ENCODE measurements around the gene MXD4. TPM values are rescaled to one million over a fixed set of nuclear protein-coding genes. Genes with fewer than 3 reads are reported as not detected.
A peak's percentile ranks its signal among the peaks of the same experiment; 100 is the strongest.

The MXD4 gene
- total and polyA plus RNA-seq, 9 of the 15 experiments (the other 6 are each of a cell fraction or from before 2014, with no cell fraction given): 0.06 to 13.5 (median 5.9) TPM

- in situ Hi-C loops (cut with MboI): no loop called here
- peaks cover 0 to 13% of the 10 kb centered on the region in 2 experiments; a peak in 2 of 5 replicates for H3K4me1 ChIP-seq (replicated peaks in 1 of 2; ENCODE audit: control insufficient read depth in 2 of 2, insufficient read depth in 2 of 2, low read length in 2 of 2)
- H3K9me3 ChIP-seq (replicated peaks; ENCODE audit: control insufficient read depth, insufficient read depth, low read depth, low read length): no peaks in the 10 kb centered on the region
- 45% methylated on average over 10 of the region's 10 CpGs for WGBS (ENCODE audit: insufficient coverage, low coverage, missing lambda C conversion rate)
- no peaks in the 10 kb centered on the region for H3K9me1 ChIP-seq (ENCODE audit: control insufficient read depth, insufficient read depth, low read length)
- CTCF ChIA-PET (ENCODE audit: low intra/inter-chr PET ratio): no interaction called here
- no peak overlapping the region for H2AFZ ChIP-seq (ENCODE audit: low read depth, low read length)
- no peaks in the 10 kb centered on the region for H4K20me1 ChIP-seq (replicated peaks; ENCODE audit: control insufficient read depth, insufficient read depth, low read length)
- H3K36me3 ChIP-seq (ENCODE audit: control insufficient read depth, insufficient read depth, low read length): no peaks in the 10 kb centered on the region
- DNase-seq (ENCODE audit: extremely low read depth in 1 of 4, low spot score in 3 of 4): no peak
- BruUV-seq (replicated peaks): no TSS peak
- no peak for FAIRE-seq
- POLR2A ChIA-PET: interaction anchor here (0.6 to 0.7 kb wide), 2 partner anchors 34 to 108 kb away, joined by 3 read pairs; no protein-coding TSS in a partner anchor
- H3K27me3 ChIP-seq (ENCODE audit: control insufficient read depth in 2 of 2, insufficient read depth in 2 of 2, low read length in 2 of 2): no peaks in the 10 kb centered on the region
- H3K79me2 ChIP-seq (ENCODE audit: control insufficient read depth, insufficient read depth, low read length): no peaks in the 10 kb centered on the region
- ATAC-seq: peak; percentile 41
- TF ChIP-seq CTCF (IDR thresholded peaks at IDR 0.05 in 2 of 3, conservative IDR thresholded peaks at IDR 0.05 in 1 of 3; ENCODE audit: insufficient read depth in 2 of 3, low read depth in 1 of 3, low read length in 3 of 3) (peak; percentile 11 to 42 (median 37); a peak in 3 of 6 replicates), ELF1 (tag; IDR thresholded peaks at IDR 0.05) (no peak), RAD21 (CRISPR knock-in tag; conservative IDR thresholded peaks at IDR 0.05 in 1 of 2, IDR thresholded peaks at IDR 0.05 in 1 of 2) (peak in 1 of 2 experiments; percentile 11; a peak in 1 of 4 replicates)
- H3K9ac ChIP-seq (ENCODE audit: insufficient read depth in 1 of 2, low read depth in 2 of 2, low read length in 2 of 2): no peak overlapping the region
- no peak overlapping the region for H3K4me3 ChIP-seq
- no peak overlapping the region for H3K4me2 ChIP-seq (ENCODE audit: insufficient read depth, low read length)
- no peak overlapping the region for H3K27ac ChIP-seq (ENCODE audit: extremely low read depth, low read depth, low read length)
- intact Hi-C loops (cut with micrococcal nuclease): no loop called here
Observed at GRCh38 chr4:2281575-2282343, 19.9 kb upstream of the MXD4 start.

All from K562 (cell line).